ENCODE results near the gene MTHFD1L.

Gene MTHFD1L

DNA sequence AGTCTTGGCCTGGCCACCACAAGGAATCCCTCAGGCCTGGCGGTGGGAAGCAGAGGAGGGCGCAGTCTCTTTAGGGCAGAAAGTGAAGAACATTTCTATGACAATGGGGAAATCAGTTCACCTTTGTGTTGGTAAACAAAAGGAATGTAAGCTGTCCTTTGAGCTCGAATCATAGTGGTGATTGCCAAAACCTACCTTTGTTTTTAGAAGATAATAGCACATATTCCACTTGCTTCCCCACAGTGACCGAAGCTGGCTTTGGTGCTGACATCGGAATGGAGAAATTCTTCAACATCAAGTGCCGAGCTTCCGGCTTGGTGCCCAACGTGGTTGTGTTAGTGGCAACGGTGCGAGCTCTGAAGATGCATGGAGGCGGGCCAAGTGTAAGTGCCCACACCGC, 144.1 kb downstream of the MTHFD1L start:
- DNase-seq (ENCODE audit: low read depth, low spot score): peak; percentile 37
- no peaks in the 10 kb centered on the region for H3K9me3 ChIP-seq (ENCODE audit: control insufficient read depth, insufficient read depth, low read length)
- no peaks in the 10 kb centered on the region for H3K36me3 ChIP-seq (ENCODE audit: control insufficient read depth, insufficient read depth, low read length)
- WGBS (ENCODE audit: insufficient coverage, insufficient read length): no CpG with 5 or more reads among the region's 12 CpGs
- no peak overlapping the region for H3K27ac ChIP-seq (ENCODE audit: low read length)
- H3K4me1 ChIP-seq (ENCODE audit: control insufficient read depth, insufficient read depth, low read length): peaks cover 6% of the 10 kb centered on the region; the same call in 1 of the 2 replicates
- no peak overlapping the region for H3K4me3 ChIP-seq (ENCODE audit: low read length)
- H3K27me3 ChIP-seq (ENCODE audit: control insufficient read depth, insufficient read depth, low read length): no peaks in the 10 kb centered on the region

DNA sequence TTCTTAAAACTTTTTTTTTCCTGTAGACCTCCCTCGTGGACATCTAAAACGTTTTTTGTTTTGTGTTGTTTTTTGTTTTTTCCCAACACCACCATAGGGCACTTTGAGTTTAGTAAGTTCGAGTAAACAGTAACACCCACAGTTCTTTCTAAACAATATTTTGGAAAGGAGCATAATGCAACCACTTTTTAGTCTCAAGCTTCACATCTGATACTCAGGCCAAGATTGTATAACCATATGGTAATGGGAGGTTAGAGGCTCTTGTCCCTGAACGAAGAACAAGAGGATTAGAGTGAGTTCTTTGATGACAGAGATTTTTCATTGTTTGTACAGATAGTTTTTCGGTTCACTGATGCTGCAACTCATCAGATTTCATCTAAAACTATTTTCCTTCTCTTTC, 144.6 kb downstream of the MTHFD1L start:
- Histone ChIP-seq H3K27ac (ENCODE audit: low read length) (no peak overlapping the region), H3K4me1 (ENCODE audit: control insufficient read depth, insufficient read depth, low read length) (peaks cover 6% of the 10 kb centered on the region; the same call in 1 of the 2 replicates), H3K4me3 (ENCODE audit: low read length) (no peak overlapping the region), H3K9me3 (ENCODE audit: control insufficient read depth, insufficient read depth, low read length) (no peaks in the 10 kb centered on the region), H3K27me3 (ENCODE audit: control insufficient read depth, insufficient read depth, low read length) (no peaks in the 10 kb centered on the region), H3K36me3 (ENCODE audit: control insufficient read depth, insufficient read depth, low read length) (no peaks in the 10 kb centered on the region)
- no peak for DNase-seq (ENCODE audit: low read depth, low spot score)
- WGBS (ENCODE audit: insufficient coverage, insufficient read length): no CpG with 5 or more reads among the region's 5 CpGs

DNA sequence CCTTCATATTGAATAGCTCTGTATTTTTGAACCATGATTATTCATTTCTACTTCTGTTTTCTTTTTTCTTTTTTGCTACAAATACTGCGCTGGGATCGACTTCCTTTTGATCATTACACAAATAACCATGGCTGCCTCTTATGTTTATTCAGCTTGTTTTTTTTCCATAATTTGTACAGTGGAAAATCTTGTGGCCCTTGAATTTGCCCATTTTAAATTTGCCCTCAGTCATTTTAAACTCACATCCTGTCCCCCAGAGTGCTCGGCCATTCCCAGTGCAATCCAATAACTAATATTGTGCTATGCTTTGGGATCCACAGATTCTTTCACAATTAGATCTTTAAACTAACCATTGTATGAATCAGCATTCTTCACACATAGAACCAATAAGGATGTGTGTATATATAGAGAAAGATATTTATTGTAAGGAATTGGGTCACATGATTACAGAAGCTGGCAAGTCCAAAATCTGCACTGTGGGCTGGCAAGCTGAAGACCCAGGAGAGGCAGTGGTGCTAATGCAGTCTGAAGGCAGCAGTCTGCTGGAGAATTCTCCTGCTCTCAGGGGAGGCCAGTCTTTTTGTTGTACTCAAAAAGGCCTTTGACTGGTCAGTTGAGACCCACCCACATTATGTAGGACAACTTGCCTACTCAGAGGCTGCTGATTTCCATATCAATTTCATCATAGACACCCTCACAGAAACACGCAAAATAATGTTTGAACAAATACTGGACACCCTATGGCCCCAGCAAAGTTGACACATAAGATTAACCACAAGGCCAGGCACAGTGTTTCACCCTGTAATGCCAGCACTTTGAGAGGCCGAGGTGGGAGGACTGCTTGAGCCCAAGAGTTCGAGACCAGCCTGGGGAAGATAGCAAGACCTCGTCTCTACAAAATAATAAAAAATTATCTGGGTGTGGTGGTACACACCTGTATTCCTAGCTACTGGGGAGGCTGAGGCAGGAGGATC, 147.1 kb downstream of the MTHFD1L start:
- Histone ChIP-seq H3K27ac (ENCODE audit: low read length) (no peak overlapping the region), H3K9me3 (ENCODE audit: control insufficient read depth, insufficient read depth, low read length) (no peaks in the 10 kb centered on the region), H3K36me3 (ENCODE audit: control insufficient read depth, insufficient read depth, low read length) (peaks cover 7% of the 10 kb centered on the region), H3K4me3 (ENCODE audit: low read length) (no peak overlapping the region), H3K27me3 (ENCODE audit: control insufficient read depth, insufficient read depth, low read length) (no peaks in the 10 kb centered on the region), H3K4me1 (ENCODE audit: control insufficient read depth, insufficient read depth, low read length) (peaks cover 2% of the 10 kb centered on the region; the same call in 1 of the 2 replicates)
- DNase-seq (ENCODE audit: low read depth, low spot score): no peak
- WGBS (ENCODE audit: insufficient coverage, insufficient read length): no CpG with 5 or more reads among the region's 7 CpGs

DNA sequence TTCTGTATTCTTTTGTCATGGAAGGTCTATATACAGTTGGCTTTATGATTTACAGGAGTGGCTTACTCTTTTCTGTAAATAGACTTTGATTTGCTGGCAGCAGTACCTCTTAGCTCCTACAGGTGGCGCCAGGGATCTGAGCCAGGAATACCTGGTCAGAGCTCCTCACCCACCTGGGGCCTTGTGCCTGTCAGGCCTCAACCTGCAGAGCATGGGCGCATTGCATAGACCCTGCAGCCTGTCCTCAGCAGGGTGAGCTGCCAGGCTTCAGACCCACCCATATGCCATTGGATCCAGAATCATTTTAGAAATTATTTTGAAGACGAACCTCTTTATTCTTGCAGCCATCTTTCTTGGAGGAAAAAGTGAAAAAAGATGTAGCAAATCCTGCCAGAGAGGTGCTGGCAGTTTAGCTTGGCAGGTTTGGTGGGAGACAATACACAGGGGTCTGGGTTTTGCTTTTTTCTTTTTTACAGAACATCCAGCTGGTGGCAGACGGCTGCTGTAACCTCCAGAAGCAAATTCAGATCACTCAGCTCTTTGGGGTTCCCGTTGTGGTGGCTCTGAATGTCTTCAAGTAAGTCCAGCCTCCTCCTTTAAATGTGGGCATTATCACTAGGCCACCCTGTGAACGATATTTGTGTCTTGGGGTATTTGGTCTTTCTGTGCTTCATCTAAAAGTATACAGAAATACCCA, 149.1 kb downstream of the MTHFD1L start:
- Histone ChIP-seq H3K27ac (ENCODE audit: low read length) (no peak overlapping the region), H3K36me3 (ENCODE audit: control insufficient read depth, insufficient read depth, low read length) (peaks cover 7% of the 10 kb centered on the region), H3K9me3 (ENCODE audit: control insufficient read depth, insufficient read depth, low read length) (no peaks in the 10 kb centered on the region), H3K4me1 (ENCODE audit: control insufficient read depth, insufficient read depth, low read length) (no peaks in the 10 kb centered on the region; the same call in 1 of the 2 replicates), H3K4me3 (ENCODE audit: low read length) (no peak overlapping the region), H3K27me3 (ENCODE audit: control insufficient read depth, insufficient read depth, low read length) (no peaks in the 10 kb centered on the region)
- peak; percentile 52 for DNase-seq (ENCODE audit: low read depth, low spot score)
- WGBS (ENCODE audit: insufficient coverage, insufficient read length): no CpG with 5 or more reads among the region's 6 CpGs

DNA sequence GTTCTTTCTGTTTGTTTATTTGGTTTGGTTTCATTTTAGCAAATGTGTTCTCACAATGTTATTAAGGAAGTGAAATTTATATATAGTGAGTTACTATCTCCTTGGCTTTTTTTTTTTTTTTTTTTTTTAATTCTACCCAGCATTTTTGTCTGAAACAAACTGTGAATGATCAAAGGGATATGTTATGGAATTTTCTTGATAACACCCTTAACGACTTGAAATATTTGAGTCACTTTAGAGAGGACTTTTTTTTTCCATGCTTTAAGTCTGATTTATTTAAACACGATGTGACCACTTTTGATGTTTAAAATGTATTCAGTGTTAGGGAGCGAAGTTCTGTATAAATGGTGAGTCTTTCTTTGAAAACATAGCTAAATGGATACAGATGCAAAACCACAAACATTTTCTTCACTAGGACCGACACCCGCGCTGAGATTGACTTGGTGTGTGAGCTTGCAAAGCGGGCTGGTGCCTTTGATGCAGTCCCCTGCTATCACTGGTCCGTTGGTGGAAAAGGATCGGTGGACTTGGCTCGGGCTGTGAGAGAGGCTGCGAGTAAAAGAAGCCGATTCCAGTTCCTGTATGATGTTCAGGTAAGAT, 149.7 kb downstream of the MTHFD1L start:
- H3K4me3 ChIP-seq (ENCODE audit: low read length): no peak overlapping the region
- WGBS (ENCODE audit: insufficient coverage, insufficient read length): no CpG with 5 or more reads among the region's 12 CpGs
- H3K36me3 ChIP-seq (ENCODE audit: control insufficient read depth, insufficient read depth, low read length): peaks cover 7% of the 10 kb centered on the region
- no peaks in the 10 kb centered on the region for H3K9me3 ChIP-seq (ENCODE audit: control insufficient read depth, insufficient read depth, low read length)
- H3K4me1 ChIP-seq (ENCODE audit: control insufficient read depth, insufficient read depth, low read length): no peaks in the 10 kb centered on the region
- no peak overlapping the region for H3K27ac ChIP-seq (ENCODE audit: low read length)
- DNase-seq (ENCODE audit: low read depth, low spot score): no peak
- no peaks in the 10 kb centered on the region for H3K27me3 ChIP-seq (ENCODE audit: control insufficient read depth, insufficient read depth, low read length)

DNA sequence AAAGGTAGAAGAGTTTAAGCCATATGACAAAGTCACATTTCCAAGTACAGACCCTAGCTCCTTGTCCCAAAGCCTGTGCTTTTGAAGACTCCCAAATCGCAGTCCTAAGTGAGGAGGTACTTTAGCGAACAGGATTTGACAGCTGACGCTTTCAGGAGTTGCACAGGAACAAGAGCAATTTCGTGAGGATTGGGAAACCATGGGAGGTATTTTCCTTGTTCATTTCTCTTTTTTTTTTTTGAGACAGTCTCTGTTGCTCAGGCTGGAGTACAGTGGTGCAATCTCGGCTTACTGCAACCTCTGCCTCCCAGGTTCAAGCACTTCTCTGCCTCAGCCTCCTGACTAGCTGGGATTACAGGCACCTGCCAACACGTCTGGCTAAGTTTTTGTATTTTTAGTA, 150.6 kb downstream of the MTHFD1L start:
- H3K4me3 ChIP-seq (ENCODE audit: low read length): no peak overlapping the region
- H3K4me1 ChIP-seq (ENCODE audit: control insufficient read depth, insufficient read depth, low read length): no peaks in the 10 kb centered on the region
- no CpG with 5 or more reads among the region's 6 CpGs for WGBS (ENCODE audit: insufficient coverage, insufficient read length)
- no peaks in the 10 kb centered on the region for H3K27me3 ChIP-seq (ENCODE audit: control insufficient read depth, insufficient read depth, low read length)
- no peak overlapping the region for H3K27ac ChIP-seq (ENCODE audit: low read length)
- no peak for DNase-seq (ENCODE audit: low read depth, low spot score)
- no peaks in the 10 kb centered on the region for H3K9me3 ChIP-seq (ENCODE audit: control insufficient read depth, insufficient read depth, low read length)
- peaks cover 7% of the 10 kb centered on the region for H3K36me3 ChIP-seq (ENCODE audit: control insufficient read depth, insufficient read depth, low read length)

DNA sequence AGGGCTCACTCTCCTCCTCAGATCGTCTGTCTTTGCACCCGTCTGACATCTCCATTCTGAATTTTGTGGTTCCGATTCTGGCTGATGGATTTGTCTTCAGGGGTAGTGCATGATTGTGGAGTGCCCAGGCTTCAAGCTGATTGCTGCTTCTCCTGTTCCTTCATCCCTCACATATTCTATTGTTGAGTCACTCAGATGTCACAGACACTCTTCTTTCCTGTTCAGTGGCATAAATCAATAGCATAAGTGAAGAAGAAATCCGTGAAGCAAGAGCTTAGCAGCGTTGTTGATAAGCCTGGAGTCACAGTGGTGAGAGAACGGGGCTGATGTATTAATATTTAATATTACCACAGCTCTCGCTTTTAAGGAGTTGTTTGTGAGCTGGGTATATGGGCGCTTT, 152.5 kb downstream of the MTHFD1L start:
- WGBS (ENCODE audit: insufficient coverage, insufficient read length): no CpG with 5 or more reads among the region's 8 CpGs
- Histone ChIP-seq H3K4me3 (ENCODE audit: low read length) (no peak overlapping the region), H3K4me1 (ENCODE audit: control insufficient read depth, insufficient read depth, low read length) (no peaks in the 10 kb centered on the region), H3K9me3 (ENCODE audit: control insufficient read depth, insufficient read depth, low read length) (no peaks in the 10 kb centered on the region), H3K27ac (ENCODE audit: low read length) (no peak overlapping the region), H3K36me3 (ENCODE audit: control insufficient read depth, insufficient read depth, low read length) (peaks cover 7% of the 10 kb centered on the region), H3K27me3 (ENCODE audit: control insufficient read depth, insufficient read depth, low read length) (no peaks in the 10 kb centered on the region)
- no peak for DNase-seq (ENCODE audit: low read depth, low spot score)

DNA sequence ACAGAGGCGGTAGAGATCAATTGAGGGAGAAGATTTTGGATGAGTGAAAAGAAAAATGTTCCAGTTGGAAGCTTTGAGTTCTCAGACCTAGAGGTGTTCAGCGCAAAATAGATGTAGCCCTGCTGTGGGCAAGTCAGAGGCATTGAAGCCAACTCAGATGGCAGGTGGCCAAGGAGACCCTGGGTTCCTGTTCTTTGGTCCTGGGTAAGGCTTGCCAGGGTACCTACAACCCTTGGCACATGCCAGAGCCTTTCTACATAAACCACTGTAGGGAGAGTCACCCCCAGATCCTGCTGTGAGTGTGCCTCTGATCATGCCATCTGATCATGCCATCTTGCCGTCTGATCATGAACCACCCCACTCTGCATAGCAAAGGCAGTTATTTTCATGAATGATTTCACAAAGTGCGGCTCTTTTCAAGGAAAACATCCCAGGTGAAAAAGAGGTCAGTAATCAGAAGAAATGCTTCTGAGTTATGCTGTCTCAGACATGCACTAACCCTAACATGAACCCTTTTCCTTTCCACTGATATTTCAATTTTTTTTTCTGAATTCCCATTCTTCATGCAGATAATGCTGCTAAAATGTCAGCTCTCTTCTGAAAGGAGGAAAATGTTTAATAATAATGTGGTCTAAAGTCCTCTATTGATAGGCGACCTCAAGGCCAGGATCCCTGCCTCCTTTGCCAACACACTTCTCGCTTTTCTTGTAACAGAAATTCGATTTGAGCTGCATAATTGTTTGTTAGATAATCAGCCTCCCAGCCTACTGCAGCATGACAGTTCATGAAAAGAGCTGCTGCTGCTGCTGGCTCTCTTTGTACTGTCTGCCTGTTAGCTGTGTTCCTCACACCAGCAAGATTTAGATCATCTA, 153.6 kb downstream of the MTHFD1L start:
- no peaks in the 10 kb centered on the region for H3K27me3 ChIP-seq (ENCODE audit: control insufficient read depth, insufficient read depth, low read length)
- no peaks in the 10 kb centered on the region for H3K9me3 ChIP-seq (ENCODE audit: control insufficient read depth, insufficient read depth, low read length)
- H3K27ac ChIP-seq (ENCODE audit: low read length): no peak overlapping the region
- no CpG with 5 or more reads among the region's 7 CpGs for WGBS (ENCODE audit: insufficient coverage, insufficient read length)
- no peak for DNase-seq (ENCODE audit: low read depth, low spot score)
- no peaks in the 10 kb centered on the region for H3K4me1 ChIP-seq (ENCODE audit: control insufficient read depth, insufficient read depth, low read length)
- H3K4me3 ChIP-seq (ENCODE audit: low read length): no peak overlapping the region
- peaks cover 7% of the 10 kb centered on the region for H3K36me3 ChIP-seq (ENCODE audit: control insufficient read depth, insufficient read depth, low read length)

DNA sequence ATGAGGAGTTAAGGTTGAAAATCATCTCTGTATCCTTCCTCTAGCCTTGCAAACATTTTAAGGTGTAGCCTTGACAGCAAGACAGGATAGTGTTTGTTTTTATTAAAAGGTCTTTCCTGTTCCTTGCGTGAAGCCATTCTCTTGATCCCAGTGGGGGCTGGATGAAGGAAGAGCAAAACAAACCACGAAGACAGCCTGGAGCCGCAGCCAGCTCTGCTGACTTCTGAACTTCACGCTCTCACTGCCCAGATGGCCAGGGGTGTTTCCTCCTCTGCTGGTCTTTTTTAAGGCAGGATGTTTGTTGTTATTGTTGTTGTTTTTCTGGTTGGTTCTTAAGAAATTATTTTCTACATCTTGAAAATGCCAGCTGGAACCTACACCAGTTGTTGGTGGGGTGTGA, 156.4 kb downstream of the MTHFD1L start:
- no peaks in the 10 kb centered on the region for H3K27me3 ChIP-seq (ENCODE audit: control insufficient read depth, insufficient read depth, low read length)
- no CpG with 5 or more reads among the region's 4 CpGs for WGBS (ENCODE audit: insufficient coverage, insufficient read length)
- no peaks in the 10 kb centered on the region for H3K9me3 ChIP-seq (ENCODE audit: control insufficient read depth, insufficient read depth, low read length)
- no peak overlapping the region for H3K27ac ChIP-seq (ENCODE audit: low read length)
- H3K4me3 ChIP-seq (ENCODE audit: low read length): no peak overlapping the region
- H3K4me1 ChIP-seq (ENCODE audit: control insufficient read depth, insufficient read depth, low read length): no peaks in the 10 kb centered on the region
- no peak for DNase-seq (ENCODE audit: low read depth, low spot score)
- H3K36me3 ChIP-seq (ENCODE audit: control insufficient read depth, insufficient read depth, low read length): peaks cover 2% of the 10 kb centered on the region; the same call in 1 of the 2 replicates
